Mesenchymal stem cell (in vitro differentiated cells and primary cell): ENCODE results near the gene TASOR2.

Experiments
- DNase-seq: peaks from one replicate; pipeline ENCODE4 v3.0.0-alpha.2; 2013
- H2AFZ ChIP-seq: one replicate; pipeline ENCODE4 v1.6.1; 2013; ENCODE audit warnings: low read depth, mild to moderate bottlenecking, control low read depth, inconsistent platforms, low read length, moderate library complexity
- H2AK5ac ChIP-seq: 2 replicates; pipeline ENCODE4 v1.6.1; 2013; ENCODE audit warnings: low read length, moderate library complexity, mild to moderate bottlenecking, inconsistent platforms; ENCODE audit not compliant: severe bottlenecking
- H2BK120ac ChIP-seq: one replicate; pipeline ENCODE4 v1.6.1; 2013; ENCODE audit warnings: low read depth, mild to moderate bottlenecking, inconsistent platforms, low read length, moderate library complexity
- H2BK12ac ChIP-seq, 2 experiments: one replicate each; pipeline ENCODE4 v1.6.1; 2013; ENCODE audit warnings: inconsistent platforms in 2 of 2, low read length in 2 of 2, mild to moderate bottlenecking in 2 of 2, moderate library complexity in 2 of 2, control low read depth in 1 of 2
- H2BK15ac ChIP-seq: one replicate; pipeline ENCODE4 v1.6.1; 2013; ENCODE audit warnings: mild to moderate bottlenecking, low read depth, inconsistent platforms; ENCODE audit not compliant: poor library complexity, severe bottlenecking
- H2BK5ac ChIP-seq: 2 replicates; pipeline ENCODE4 v1.6.1; 2013; ENCODE audit warnings: low read depth, mild to moderate bottlenecking, low read length, control low read depth, inconsistent platforms; ENCODE audit not compliant: poor library complexity, severe bottlenecking
- H3K14ac ChIP-seq, 2 experiments: one replicate each; pipeline ENCODE4 v1.6.1; 2013; ENCODE audit warnings: inconsistent platforms in 2 of 2, low read length in 2 of 2, control low read depth in 1 of 2, mild to moderate bottlenecking in 1 of 2, moderate library complexity in 1 of 2
- H3K18ac ChIP-seq, 2 experiments: one replicate each; pipeline ENCODE4 v1.6.1; 2013; ENCODE audit warnings: inconsistent platforms in 2 of 2, low read length in 2 of 2, control low read depth in 1 of 2, low read depth in 1 of 2, mild to moderate bottlenecking in 1 of 2
- H3K23ac ChIP-seq, 2 experiments: one replicate each; pipeline ENCODE4 v1.6.1; 2013; ENCODE audit warnings: inconsistent platforms in 2 of 2, low read length in 2 of 2, mild to moderate bottlenecking in 2 of 2, moderate library complexity in 2 of 2, control low read depth in 1 of 2
- H3K27ac ChIP-seq: 2 replicates; pipeline ENCODE4 v1.5.1; 2013; ENCODE audit warnings: mild to moderate bottlenecking, moderate library complexity, low read length, control low read depth, inconsistent platforms; ENCODE audit not compliant: poor library complexity, severe bottlenecking
- H3K27me3 ChIP-seq, 2 experiments: 2 replicates each; pipeline versions ENCODE4 v1.6.1 to v1.7.0; 2013; ENCODE audit warnings: low read length in 2 of 2, mild to moderate bottlenecking in 2 of 2, moderate library complexity in 2 of 2, control low read depth in 1 of 2, inconsistent platforms in 1 of 2; ENCODE audit not compliant: control insufficient read depth in 1 of 2, insufficient read depth in 1 of 2
- H3K36me3 ChIP-seq, 2 experiments: 2 replicates each; pipeline versions ENCODE4 v1.6.1 to v1.7.0; 2013; ENCODE audit warnings: low read length in 2 of 2, control low read depth in 1 of 2, inconsistent platforms in 1 of 2, low read depth in 1 of 2, mild to moderate bottlenecking in 1 of 2; ENCODE audit not compliant: insufficient read depth in 2 of 2, control insufficient read depth in 1 of 2
- H3K4ac ChIP-seq, 2 experiments: one replicate each; pipeline ENCODE4 v1.6.1; 2013; ENCODE audit warnings: inconsistent platforms in 2 of 2, low read length in 2 of 2, mild to moderate bottlenecking in 2 of 2, moderate library complexity in 2 of 2, control low read depth in 1 of 2, low read depth in 1 of 2
- H3K4me1 ChIP-seq: 2 replicates; pipeline ENCODE4 v1.6.1; 2013; ENCODE audit warnings: low read depth, low read length, control low read depth; ENCODE audit not compliant: control insufficient read depth, insufficient read depth
- H3K4me2 ChIP-seq: 2 replicates; pipeline ENCODE4 v1.6.1; 2013; ENCODE audit warnings: low read length, mild to moderate bottlenecking, inconsistent platforms; ENCODE audit not compliant: poor library complexity, severe bottlenecking
- H3K4me3 ChIP-seq, 2 experiments: 2 replicates each; pipeline versions ENCODE4 v1.5.1 to v1.7.0; 2013; ENCODE audit warnings: low read length in 2 of 2, mild to moderate bottlenecking in 2 of 2, control low read depth in 1 of 2, low read depth in 1 of 2; ENCODE audit not compliant: insufficient read depth in 1 of 2
- H3K79me1 ChIP-seq: replicated peaks from 2 replicates; pipeline ENCODE4 v1.6.1; 2013; ENCODE audit warnings: mild to moderate bottlenecking, control low read depth, low read length, inconsistent platforms; ENCODE audit not compliant: poor library complexity, severe bottlenecking
- H3K9ac ChIP-seq: 2 replicates; pipeline ENCODE4 v1.7.0; 2013; ENCODE audit warnings: mild to moderate bottlenecking, low read length, moderate library complexity
- H3K9me3 ChIP-seq: 2 replicates; pipeline ENCODE4 v1.7.0; 2013; ENCODE audit warnings: mild to moderate bottlenecking, low read length; ENCODE audit not compliant: control insufficient read depth
- H4K8ac ChIP-seq: one replicate; pipeline ENCODE4 v1.6.1; 2013; ENCODE audit warnings: inconsistent platforms, mild to moderate bottlenecking, low read length, moderate library complexity
- H4K91ac ChIP-seq: one replicate; pipeline ENCODE4 v1.6.1; 2013; ENCODE audit warnings: mild to moderate bottlenecking, low read length, inconsistent platforms
- WGBS: methylation state at CpG from one replicate; pipeline ENCODE4 v1.1.7; 2013; ENCODE audit warnings: mixed read lengths; 5-methylcytosine and 5-hydroxymethylcytosine counted together

The TASOR2 gene

DNA sequence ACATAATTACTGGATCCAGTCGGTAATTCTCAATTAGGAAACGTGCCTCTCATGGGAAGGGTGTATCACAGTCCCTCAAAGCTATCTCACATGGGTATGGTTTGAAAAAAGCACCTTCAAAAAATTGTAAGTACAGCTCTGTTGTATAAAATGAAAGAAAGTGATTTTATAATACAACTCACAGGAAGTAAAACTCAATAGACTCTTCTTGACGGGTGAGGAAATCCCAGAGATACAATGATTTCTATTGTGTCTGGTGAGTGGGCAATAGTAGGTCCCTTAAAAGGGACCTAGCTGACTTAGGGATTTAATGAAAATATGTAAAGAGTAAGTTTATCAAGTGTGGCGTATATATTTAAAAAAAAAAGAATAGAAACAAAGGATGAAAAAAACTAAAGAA lies 27.0 kb downstream of the TASOR2 start:
- Histone ChIP-seq H3K4ac (no peak overlapping the region), H2AFZ (no peak overlapping the region), H3K27ac (no peak overlapping the region), H3K4me2 (no peak overlapping the region), H3K36me3 (peaks cover 0 to 2% of the 10 kb centered on the region in 2 experiments), H4K8ac (no peak overlapping the region), H3K23ac (no peak overlapping the region), H3K9me3 (no peaks in the 10 kb centered on the region), H3K4me1 (no peaks in the 10 kb centered on the region), H3K79me1 (peaks cover 14% of the 10 kb centered on the region), H2AK5ac (no peak overlapping the region), H2BK5ac (no peak overlapping the region), H3K14ac (no peak overlapping the region), H3K27me3 (no peaks in the 10 kb centered on the region), H3K9ac (peak overlapping the region; percentile 55), H2BK12ac (no peak overlapping the region), H2BK120ac (no peak overlapping the region), H2BK15ac (no peak overlapping the region), H3K18ac (no peak overlapping the region), H4K91ac (no peak overlapping the region), H3K4me3 (peak overlapping the region in 1 of 2 experiments; percentile 35)
- no peak for DNase-seq
- WGBS: 89% methylated on average over 3 of the region's 4 CpGs

DNA sequence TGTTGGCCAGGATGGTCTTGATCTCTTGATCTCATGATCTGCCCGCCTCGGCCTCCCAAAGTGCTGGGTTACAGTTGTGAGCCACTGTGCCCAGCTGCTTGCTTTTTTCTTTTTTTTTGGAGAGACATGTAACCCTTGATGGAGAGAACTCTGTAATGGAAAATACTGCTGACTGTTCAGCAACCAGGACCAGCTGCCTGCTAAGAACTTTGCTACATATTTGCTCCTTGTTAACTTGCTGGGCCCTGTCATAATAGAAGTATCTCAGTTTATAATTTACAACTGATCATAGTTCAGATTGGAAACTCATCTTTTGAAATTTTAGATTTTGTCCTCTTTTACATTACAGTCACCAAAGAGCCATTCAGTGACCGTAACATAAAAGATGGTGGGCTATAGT lies 34.9 kb downstream of the TASOR2 start:
- Histone ChIP-seq H2BK5ac (no peak overlapping the region), H3K79me1 (peaks cover 8% of the 10 kb centered on the region), H3K23ac (no peak overlapping the region), H3K4me2 (no peak overlapping the region), H3K14ac (no peak overlapping the region), H4K91ac (no peak overlapping the region), H3K9me3 (no peaks in the 10 kb centered on the region), H3K27me3 (no peaks in the 10 kb centered on the region), H3K4ac (no peak overlapping the region), H2BK15ac (no peak overlapping the region), H3K18ac (no peak overlapping the region), H3K4me1 (no peaks in the 10 kb centered on the region), H3K9ac (no peak overlapping the region), H2AK5ac (no peak overlapping the region), H3K27ac (no peak overlapping the region), H2BK120ac (no peak overlapping the region), H2BK12ac (no peak overlapping the region), H4K8ac (no peak overlapping the region), H3K36me3 (peaks cover 3 to 34% of the 10 kb centered on the region in 2 experiments), H3K4me3 (no peak overlapping the region), H2AFZ (no peak overlapping the region)
- 93% methylated on average over 3 of the region's 3 CpGs for WGBS
- DNase-seq: no peak

DNA sequence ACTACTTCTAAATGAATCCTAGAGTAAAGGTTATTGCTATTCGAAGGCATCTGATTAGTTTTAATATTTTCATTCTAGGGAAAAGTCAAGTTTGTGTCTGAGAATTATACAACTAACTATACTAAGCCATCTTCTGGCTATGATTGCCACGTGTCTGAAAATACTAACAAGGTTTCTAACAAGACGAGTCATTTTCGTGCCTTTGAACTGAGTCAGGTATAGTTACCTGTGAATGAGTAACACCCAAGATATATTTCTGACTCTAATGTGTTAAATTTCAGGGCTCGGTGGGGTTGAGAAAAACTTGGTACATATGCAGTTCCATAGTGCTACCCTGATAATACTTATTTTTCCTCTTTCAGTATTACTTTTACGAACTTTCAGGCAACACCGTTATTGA lies 35.5 kb downstream of the TASOR2 start:
- no peak overlapping the region for H2BK15ac ChIP-seq
- no peaks in the 10 kb centered on the region for H3K4me1 ChIP-seq
- H4K8ac ChIP-seq: no peak overlapping the region
- no peak overlapping the region for H2BK120ac ChIP-seq
- H3K79me1 ChIP-seq: peaks cover 5% of the 10 kb centered on the region
- H3K4ac ChIP-seq: no peak overlapping the region
- H3K36me3 ChIP-seq: peaks cover 7 to 34% of the 10 kb centered on the region in 2 experiments
- no peaks in the 10 kb centered on the region for H3K27me3 ChIP-seq
- H3K18ac ChIP-seq: no peak overlapping the region
- no peak for DNase-seq
- no peaks in the 10 kb centered on the region for H3K9me3 ChIP-seq
- H3K4me2 ChIP-seq: no peak overlapping the region
- no peak overlapping the region for H2BK5ac ChIP-seq
- H3K4me3 ChIP-seq: no peak overlapping the region
- WGBS: 92% methylated on average over 6 of the region's 7 CpGs
- no peak overlapping the region for H2AFZ ChIP-seq
- no peak overlapping the region for H2BK12ac ChIP-seq
- no peak overlapping the region for H3K14ac ChIP-seq
- no peak overlapping the region for H3K9ac ChIP-seq
- H4K91ac ChIP-seq: no peak overlapping the region
- H2AK5ac ChIP-seq: no peak overlapping the region
- no peak overlapping the region for H3K27ac ChIP-seq
- H3K23ac ChIP-seq: no peak overlapping the region

DNA sequence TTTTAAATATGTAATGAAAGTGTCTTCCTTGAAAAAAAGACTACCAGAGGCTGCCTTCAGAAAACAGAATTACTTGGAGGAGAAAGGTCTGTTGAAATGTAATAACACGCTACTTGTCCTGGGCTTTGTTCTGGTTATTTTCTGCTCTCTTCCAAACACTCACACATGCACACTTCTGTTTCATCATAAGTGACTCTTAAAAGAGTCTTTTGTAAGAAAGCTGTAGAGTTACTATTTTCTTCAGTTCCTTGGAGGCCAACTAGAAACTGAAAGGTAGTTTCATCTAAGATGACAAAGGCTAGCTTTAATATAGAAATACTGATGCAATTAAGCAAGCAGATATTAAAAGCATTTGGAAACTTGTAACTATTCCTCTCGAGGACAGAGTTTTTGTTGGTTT lies 39.1 kb downstream of the TASOR2 start:
- Histone ChIP-seq H3K27ac (no peak overlapping the region), H2AFZ (no peak overlapping the region), H3K4me3 (no peak overlapping the region), H3K4me1 (no peaks in the 10 kb centered on the region), H3K18ac (no peak overlapping the region), H3K36me3 (peaks cover 14 to 53% of the 10 kb centered on the region in 2 experiments), H3K27me3 (no peaks in the 10 kb centered on the region), H3K4me2 (no peak overlapping the region), H2BK5ac (no peak overlapping the region), H3K4ac (no peak overlapping the region), H3K14ac (no peak overlapping the region), H2BK15ac (no peak overlapping the region), H3K9me3 (no peaks in the 10 kb centered on the region), H4K8ac (no peak overlapping the region), H2AK5ac (no peak overlapping the region), H3K23ac (no peak overlapping the region), H3K9ac (no peak overlapping the region), H4K91ac (no peak overlapping the region), H3K79me1 (peaks cover 5% of the 10 kb centered on the region), H2BK120ac (no peak overlapping the region), H2BK12ac (no peak overlapping the region)
- 100% methylated on average over 1 of the region's 2 CpGs for WGBS
- DNase-seq: no peak
